Cerebellar nuclear complex (tissue), 1 donor: ENCODE results near the gene CYTH1.
"Not testable (repeated sequence)": the region's sequence is repeated elsewhere in the genome, so short reads cannot be mapped to it uniquely, and the experiment has no call there.

ENCODE experiments used
- DNase-seq, 2 experiments: peaks; one replicate each; lab custom pipeline; 2025; lab: John Stamatoyannopoulos, UW

Gene CYTH1

GRCh38 chr17:78761789-78762406 lies 20.2 kb downstream of the CYTH1 start:
- DNase-seq: no peak

GRCh38 chr17:78759969-78760352 lies 22.1 kb downstream of the CYTH1 start:
- no peak for DNase-seq

- no peak for DNase-seq
Measured at GRCh38 chr17:78759203-78759968, 22.7 kb downstream of the CYTH1 start.

- no peak for DNase-seq
Measured at GRCh38 chr17:78753316-78754250, 28.5 kb downstream of the CYTH1 start.

GRCh38 chr17:78751447-78752161 lies 30.5 kb downstream of the CYTH1 start:
- no peak for DNase-seq

GRCh38 chr17:78751000-78751399 lies 31.1 kb downstream of the CYTH1 start:
- not testable (repeated sequence) for DNase-seq

GRCh38 chr17:78748730-78749317 lies 33.2 kb downstream of the CYTH1 start:
- DNase-seq: no peak

GRCh38 chr17:78748048-78748729 lies 33.9 kb downstream of the CYTH1 start:
- no peak for DNase-seq

- no peak for DNase-seq
Measured at GRCh38 chr17:78747488-78747887, 34.6 kb downstream of the CYTH1 start.

- no peak for DNase-seq
Measured at GRCh38 chr17:78746949-78747269, 35.2 kb downstream of the CYTH1 start.

- no peak for DNase-seq
Measured at GRCh38 chr17:78746263-78746948, 35.7 kb downstream of the CYTH1 start.

- DNase-seq: no peak
Measured at GRCh38 chr17:78745407-78746088, 36.5 kb downstream of the CYTH1 start.

- no peak for DNase-seq
Measured at GRCh38 chr17:78742901-78743300, 39.2 kb downstream of the CYTH1 start.

GRCh38 chr17:78741644-78742284 lies 40.3 kb downstream of the CYTH1 start:
- DNase-seq: no peak

GRCh38 chr17:78739331-78739931 lies 42.6 kb downstream of the CYTH1 start:
- no peak for DNase-seq

GRCh38 chr17:78738698-78739097 lies 43.4 kb downstream of the CYTH1 start:
- DNase-seq: no peak

- DNase-seq: no peak
Measured at GRCh38 chr17:78738278-78738677, 43.8 kb downstream of the CYTH1 start.

GRCh38 chr17:78737332-78737731 lies 44.7 kb downstream of the CYTH1 start:
- DNase-seq: no peak

GRCh38 chr17:78736526-78737079 lies 45.5 kb downstream of the CYTH1 start:
- no peak for DNase-seq
